PC-9 (cell line): Measurements from ENCODE around the gene SV2C. TPM values are rescaled to one million over a fixed set of nuclear protein-coding genes. Genes with fewer than 3 reads are reported as not detected.
"Not testable (repeated sequence)": the region's sequence is repeated elsewhere in the genome, so short reads cannot be mapped to it uniquely, and the experiment has no call there.

Experiments used
- BruUV-seq: library from RNA; stranded (reverse); fragments of 400-500 nt; replicated peaks from 2 replicates; lab custom pipeline; 2021; lab: Mats Ljungman, UMichigan
- CTCF ChIA-PET: fragments of 300-600 bp; sonication (Branson Sonifier 250); formaldehyde crosslinking; loops from one replicate; lab custom pipeline; 2022; ENCODE audit warnings: antibody characterized with exemption; lab: Charles Lee
- POLR2A ChIA-PET: fragments of 300-600 bp; sonication (Branson Sonifier 250); formaldehyde crosslinking; loops from one replicate; lab custom pipeline; 2022; ENCODE audit warnings: antibody characterized with exemption; ENCODE audit not compliant: unreplicated experiment; lab: Charles Lee
- DNase-seq, 2 experiments: peaks; one replicate each; pipeline versions ENCODE4 v3.0.0 to v3.0.0-alpha.2; 2015 to 2022; ENCODE audit warnings: mixed read lengths in 1 of 2
- H2AFZ ChIP-seq: fragments of 200-600 bp; sonication (generic); 2 replicates; pipeline ENCODE4 v1.8.1; 2017; ENCODE audit warnings: antibody characterized with exemption
- H3F3A ChIP-seq: fragments of 200-600 bp; sonication (generic); 2 replicates; pipeline ENCODE4 v1.8.1; 2017; ENCODE audit warnings: antibody characterized with exemption, mild to moderate bottlenecking, low read depth; ENCODE audit not compliant: insufficient read depth
- H3K27ac ChIP-seq: fragments of 200-600 bp; sonication (generic); 2 replicates; pipeline ENCODE4 v1.6.1; 2016; ENCODE audit warnings: mixed run types
- H3K27me3 ChIP-seq: fragments of 200-600 bp; sonication (generic); 2 replicates; pipeline ENCODE4 v1.6.1; 2016; ENCODE audit warnings: low read depth, mixed run types; ENCODE audit not compliant: insufficient read depth
- H3K36me3 ChIP-seq: fragments of 200-600 bp; sonication (generic); 2 replicates; pipeline ENCODE4 v1.6.1; 2016; ENCODE audit warnings: low read depth, mixed run types
- H3K4me1 ChIP-seq: fragments of 200-600 bp; sonication (generic); replicated peaks from 2 replicates; pipeline ENCODE4 v1.6.1; 2016; ENCODE audit warnings: mixed run types; ENCODE audit not compliant: insufficient read depth
- H3K4me2 ChIP-seq: fragments of 200-600 bp; sonication (generic); 2 replicates; pipeline ENCODE4 v1.6.1; 2017; ENCODE audit warnings: mixed run types
- H3K4me3 ChIP-seq: fragments of 200-600 bp; sonication (generic); 2 replicates; pipeline ENCODE4 v1.6.1; 2016; ENCODE audit warnings: mixed run types
- H3K79me2 ChIP-seq: fragments of 200-600 bp; sonication (generic); 2 replicates; pipeline ENCODE4 v1.6.1; 2017; ENCODE audit warnings: low read depth, mixed run types
- H3K9me2 ChIP-seq: fragments of 200-600 bp; sonication (generic); 2 replicates; pipeline ENCODE4 v1.8.1; 2017; ENCODE audit warnings: mild to moderate bottlenecking; ENCODE audit not compliant: insufficient read depth
- H3K9me3 ChIP-seq: fragments of 200-600 bp; sonication (generic); 2 replicates; pipeline ENCODE4 v1.8.1; 2016; ENCODE audit warnings: low read depth; ENCODE audit not compliant: insufficient read depth
- H4K20me1 ChIP-seq: fragments of 200-600 bp; sonication (generic); 2 replicates; pipeline ENCODE4 v1.8.1; 2017; ENCODE audit not compliant: insufficient read depth
- EZH2 ChIP-seq: fragments of 200-600 bp; sonication (generic); IDR thresholded peaks from 2 replicates; pipeline ENCODE4 v1.8.0; 2017; ENCODE audit warnings: antibody characterized with exemption, low read depth
- intact Hi-C: fragments of 100-400 bp; cut with micrococcal nuclease; formaldehyde crosslinking; loops from one replicate; pipeline ENCODE4 v1.10.0; 2022; ENCODE audit not compliant: unreplicated experiment
- total RNA-seq: library from RNA; stranded (reverse); gene quantifications from 2 replicates; pipeline ENCODE4 v1.2.3, GENCODE V29; 2021
- TF ChIP-seq, protein P1 (sequence below): fragments of 200-600 bp; sonication (generic); conservative IDR thresholded peaks from 2 replicates; pipeline ENCODE4 v1.6.1; 2017; ENCODE audit warnings: mixed run types, antibody characterized with exemption, mild to moderate bottlenecking, moderate library complexity

Gene SV2C
- total RNA-seq, 1 experiment from 2014 or later, result not detected

DNA sequence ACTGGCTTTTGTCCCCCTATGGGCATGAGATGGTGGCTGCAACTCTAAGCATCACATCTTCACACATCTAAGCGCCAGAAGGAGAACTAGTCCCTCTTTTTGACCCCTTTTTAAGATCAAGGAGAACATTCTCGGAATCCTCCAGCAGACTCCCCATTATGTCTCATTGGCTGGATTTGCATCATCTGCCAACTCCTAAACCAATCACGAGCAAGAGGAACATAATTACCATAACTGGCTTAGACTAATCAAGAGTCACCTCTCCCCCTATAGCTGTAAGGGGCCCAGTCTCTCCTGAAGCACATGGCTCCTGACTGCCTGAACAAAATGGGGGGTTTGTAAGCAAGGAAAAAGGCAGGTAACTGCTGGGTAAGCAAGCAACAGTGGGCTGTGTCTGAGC lies 251.4 kb downstream of the SV2C start:
- Histone ChIP-seq H4K20me1 (no peaks in the 10 kb centered on the region), H3K9me2 (no peaks in the 10 kb centered on the region), H3K27ac (no peak overlapping the region), H3K36me3 (no peaks in the 10 kb centered on the region), H3K4me1 (0 out of 2 replicates have a peak, but pooled peaks cover 4% of the 10 kb centered on the region), H3K27me3 (no peaks in the 10 kb centered on the region), H3F3A (peaks cover 4% of the 10 kb centered on the region; the same call in 1 of the 2 replicates), H3K79me2 (no peaks in the 10 kb centered on the region), H3K4me2 (no peak overlapping the region), H2AFZ (no peak overlapping the region), H3K9me3 (no peaks in the 10 kb centered on the region), H3K4me3 (no peak overlapping the region)
- TF ChIP-seq EZH2, result no peak
- TF ChIP-seq, protein P1, sequence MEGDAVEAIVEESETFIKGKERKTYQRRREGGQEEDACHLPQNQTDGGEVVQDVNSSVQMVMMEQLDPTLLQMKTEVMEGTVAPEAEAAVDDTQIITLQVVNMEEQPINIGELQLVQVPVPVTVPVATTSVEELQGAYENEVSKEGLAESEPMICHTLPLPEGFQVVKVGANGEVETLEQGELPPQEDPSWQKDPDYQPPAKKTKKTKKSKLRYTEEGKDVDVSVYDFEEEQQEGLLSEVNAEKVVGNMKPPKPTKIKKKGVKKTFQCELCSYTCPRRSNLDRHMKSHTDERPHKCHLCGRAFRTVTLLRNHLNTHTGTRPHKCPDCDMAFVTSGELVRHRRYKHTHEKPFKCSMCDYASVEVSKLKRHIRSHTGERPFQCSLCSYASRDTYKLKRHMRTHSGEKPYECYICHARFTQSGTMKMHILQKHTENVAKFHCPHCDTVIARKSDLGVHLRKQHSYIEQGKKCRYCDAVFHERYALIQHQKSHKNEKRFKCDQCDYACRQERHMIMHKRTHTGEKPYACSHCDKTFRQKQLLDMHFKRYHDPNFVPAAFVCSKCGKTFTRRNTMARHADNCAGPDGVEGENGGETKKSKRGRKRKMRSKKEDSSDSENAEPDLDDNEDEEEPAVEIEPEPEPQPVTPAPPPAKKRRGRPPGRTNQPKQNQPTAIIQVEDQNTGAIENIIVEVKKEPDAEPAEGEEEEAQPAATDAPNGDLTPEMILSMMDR, result no peak; the same call in 1 of the 2 replicates
- POLR2A ChIA-PET, result no interaction called here
- CTCF ChIA-PET, result no interaction called here
- intact Hi-C loops, result loop anchor here (10.0 kb wide), 1 partner anchor 440 kb away; no protein-coding TSS in a partner anchor
- no peak for DNase-seq
- no TSS peak for BruUV-seq

GRCh38 chr5:76335451-76335850 lies 252.3 kb downstream of the SV2C start:
- POLR2A ChIA-PET, H3K4me1 ChIP-seq, H3K4me3 ChIP-seq, CTCF ChIA-PET, H3K79me2 ChIP-seq, H2AFZ ChIP-seq, DNase-seq, H3K27ac ChIP-seq, H3K27me3 ChIP-seq, H4K20me1 ChIP-seq, H3K9me3 ChIP-seq, H3K4me2 ChIP-seq, BruUV-seq, H3K9me2 ChIP-seq, H3K36me3 ChIP-seq, H3F3A ChIP-seq: not testable (repeated sequence)
- intact Hi-C loops, result loop anchor here (5.0 to 10.0 kb wide), 2 partner anchors 247 to 439 kb away; no protein-coding TSS in a partner anchor

- H3K9me3 ChIP-seq, DNase-seq, BruUV-seq, H3F3A ChIP-seq, H3K36me3 ChIP-seq, H3K4me3 ChIP-seq, H3K4me2 ChIP-seq, CTCF ChIA-PET, H3K27me3 ChIP-seq, H3K27ac ChIP-seq, H3K9me2 ChIP-seq, POLR2A ChIA-PET, H3K4me1 ChIP-seq, H2AFZ ChIP-seq, H3K79me2 ChIP-seq, H4K20me1 ChIP-seq: not testable (repeated sequence)
- intact Hi-C loops, result loop anchor here (5.0 to 10.0 kb wide), 2 partner anchors 246 to 438 kb away; no protein-coding TSS in a partner anchor
Measured at GRCh38 chr5:76336253-76336809, 253.1 kb downstream of the SV2C start.

- H3F3A ChIP-seq, result peaks cover 4% of the 10 kb centered on the region; the same call in 1 of the 2 replicates
- intact Hi-C loops, result loop anchor here (1.0 to 10.0 kb wide), 4 partner anchors 65 to 437 kb away; partner anchors contain the start of gene IQGAP2
Measured at GRCh38 chr5:76337953-76338451, 254.8 kb downstream of the SV2C start.

More at GRCh38 chr5:76337953-76338451, 254.8 kb downstream of the SV2C start:
- no TSS peak for BruUV-seq
- POLR2A ChIA-PET, result no interaction called here
- TF ChIP-seq EZH2, result no peak
- TF ChIP-seq, protein P1, result peak; percentile 78
- Histone ChIP-seq H3K27me3 (no peaks in the 10 kb centered on the region), H3K27ac (no peak overlapping the region), H3K9me3 (no peaks in the 10 kb centered on the region), H3K4me1 (0 out of 2 replicates have a peak, but pooled peaks cover 4% of the 10 kb centered on the region), H3K4me3 (no peak overlapping the region), H3K4me2 (peak overlapping the region; percentile 34; the same call in 1 of the 2 replicates), H4K20me1 (no peaks in the 10 kb centered on the region), H3K36me3 (no peaks in the 10 kb centered on the region), H3K79me2 (no peaks in the 10 kb centered on the region), H2AFZ (no peak overlapping the region), H3K9me2 (no peaks in the 10 kb centered on the region)
- CTCF ChIA-PET, result interaction anchor here (0.7 to 1.1 kb wide), 2 partner anchors 245 to 436 kb away, joined by 3 read pairs; no protein-coding TSS in a partner anchor
- peak; percentile 72 to 76 for DNase-seq
